ENCODE results near the gene GLIS1.

GLIS1 gene

GRCh38 chr1:53465023-53465957 lies 273.7 kb downstream of the GLIS1 start:
- DNase-seq (ENCODE audit: low read depth in 2 of 2) = no peak

- no peak for DNase-seq (ENCODE audit: low read depth in 2 of 2)
Observed at GRCh38 chr1:53463961-53464899, 274.7 kb downstream of the GLIS1 start.

GRCh38 chr1:53462769-53463501 lies 276.0 kb downstream of the GLIS1 start:
- no peak for DNase-seq (ENCODE audit: low read depth in 2 of 2)

- no peak for DNase-seq (ENCODE audit: low read depth in 2 of 2)
Observed at GRCh38 chr1:53462193-53462592, 276.8 kb downstream of the GLIS1 start.

GRCh38 chr1:53461323-53462044 lies 277.5 kb downstream of the GLIS1 start:
- no peak for DNase-seq (ENCODE audit: low read depth in 2 of 2)

- no peak for DNase-seq (ENCODE audit: low read depth in 2 of 2)
Observed at GRCh38 chr1:53460666-53461322, 278.2 kb downstream of the GLIS1 start.

- no peak for DNase-seq (ENCODE audit: low read depth in 2 of 2)
Observed at GRCh38 chr1:53460211-53460634, 278.7 kb downstream of the GLIS1 start.

- no peak for DNase-seq (ENCODE audit: low read depth in 2 of 2)
Observed at GRCh38 chr1:53459321-53460175, 279.4 kb downstream of the GLIS1 start, which contains the start of gene DMRTB1. TSS of gene DMRTB1 (plus strand) at chr1:53459399. CDS start at chr1:53459454, 55 bp downstream.

GRCh38 chr1:53458634-53459033 lies 280.3 kb downstream of the GLIS1 start:
- no peak for DNase-seq (ENCODE audit: low read depth in 2 of 2)

Measured in activated CD4-positive, alpha-beta T cell treated with anti-CD3 and anti-CD28 coated beads for 24 hours (primary cell).